Tongue (tissue), 2 donors: ENCODE data around the gene FGR. TPM values are rescaled to one million over a fixed set of nuclear protein-coding genes. Genes with fewer than 3 reads are reported as not detected.

Source experiments
- DNase-seq: peaks from one replicate; pipeline ENCODE4 v3.0.0-alpha.2; 2015
- total RNA-seq: library from RNA; depleted of rRNA; stranded (reverse); fragments of >200 nt; gene quantifications from one replicate; pipeline ENCODE4 v1.2.3, GENCODE V29; 2014

FGR gene
- total RNA-seq, 1 donor from 2014 or later: 6.6 TPM

DNA sequence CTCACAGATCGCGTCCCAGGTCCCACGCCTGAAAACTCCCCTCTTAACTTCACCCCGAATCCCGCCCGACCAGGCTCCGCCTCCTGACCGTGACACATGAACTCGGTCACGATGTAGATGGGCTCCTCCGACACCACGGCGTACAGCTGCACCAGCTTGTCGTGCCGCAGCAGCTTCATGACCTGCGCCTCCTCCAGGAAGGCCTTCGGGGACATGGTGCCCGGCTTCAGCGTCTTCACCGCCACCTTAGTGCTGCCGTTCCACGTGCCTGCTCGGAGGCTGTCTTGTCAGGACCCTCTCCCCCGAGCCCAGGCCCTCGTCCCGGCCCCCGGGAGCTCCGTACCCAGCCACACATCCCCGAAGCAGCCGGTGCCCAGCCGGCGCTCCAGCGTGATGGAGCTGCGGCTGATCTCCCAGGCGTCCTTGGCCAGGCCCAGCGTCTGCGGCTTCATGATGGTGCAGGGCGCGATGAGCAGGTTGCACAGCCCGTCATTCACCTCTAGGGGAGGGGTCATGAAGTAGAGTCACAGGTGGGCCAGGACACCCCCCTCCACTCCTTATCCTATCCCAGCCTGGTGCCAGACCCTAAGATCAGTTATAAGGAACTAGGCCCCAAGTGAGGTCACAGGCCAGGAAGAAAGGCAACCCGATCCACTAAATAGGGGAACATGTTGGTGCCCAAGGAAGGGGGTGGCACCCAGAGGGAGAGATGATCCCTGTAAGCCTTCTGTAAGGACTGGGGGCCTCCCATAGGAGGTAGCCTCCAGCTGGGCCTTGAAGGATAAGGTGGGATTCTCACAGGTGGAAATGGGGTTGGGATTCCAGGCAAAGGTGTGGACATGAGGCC is 19.4 kb downstream of the FGR start:
- no peak for DNase-seq

DNA sequence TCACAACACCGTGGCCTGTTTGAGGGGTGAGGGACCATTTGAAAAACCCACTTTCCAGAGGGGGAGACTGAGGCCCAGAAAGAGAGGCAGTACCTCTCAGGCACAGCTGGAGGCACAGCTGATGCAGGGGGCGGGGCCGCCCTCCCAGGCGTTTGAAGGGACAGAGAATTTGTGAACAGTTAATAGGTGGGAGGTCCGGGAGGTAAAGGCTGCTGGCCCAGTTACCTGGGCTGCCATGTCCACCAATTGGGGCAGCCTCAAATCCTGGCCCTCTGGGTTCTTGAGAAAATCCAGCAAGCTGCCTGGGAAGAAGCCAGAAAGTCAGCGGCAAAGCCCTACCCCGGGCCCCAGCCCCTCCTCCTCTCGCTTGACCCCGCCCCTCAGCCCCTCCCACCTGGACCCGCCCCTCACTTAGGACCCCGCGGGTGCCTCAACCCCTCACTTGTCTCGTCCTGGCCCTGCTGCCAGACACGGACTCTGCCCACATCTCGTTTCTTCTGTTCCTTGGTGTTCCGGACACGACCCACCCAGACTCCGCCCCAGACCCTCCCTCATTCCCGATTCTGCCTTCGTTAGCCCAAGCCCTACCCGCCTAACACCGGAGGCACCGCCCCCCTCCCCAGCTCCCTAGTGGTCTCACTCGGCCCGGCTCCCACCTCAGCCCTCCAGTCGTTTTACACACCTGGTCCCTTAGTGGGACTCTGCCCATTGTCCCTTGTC is 20.2 kb downstream of the FGR start:
- no peak for DNase-seq

DNA sequence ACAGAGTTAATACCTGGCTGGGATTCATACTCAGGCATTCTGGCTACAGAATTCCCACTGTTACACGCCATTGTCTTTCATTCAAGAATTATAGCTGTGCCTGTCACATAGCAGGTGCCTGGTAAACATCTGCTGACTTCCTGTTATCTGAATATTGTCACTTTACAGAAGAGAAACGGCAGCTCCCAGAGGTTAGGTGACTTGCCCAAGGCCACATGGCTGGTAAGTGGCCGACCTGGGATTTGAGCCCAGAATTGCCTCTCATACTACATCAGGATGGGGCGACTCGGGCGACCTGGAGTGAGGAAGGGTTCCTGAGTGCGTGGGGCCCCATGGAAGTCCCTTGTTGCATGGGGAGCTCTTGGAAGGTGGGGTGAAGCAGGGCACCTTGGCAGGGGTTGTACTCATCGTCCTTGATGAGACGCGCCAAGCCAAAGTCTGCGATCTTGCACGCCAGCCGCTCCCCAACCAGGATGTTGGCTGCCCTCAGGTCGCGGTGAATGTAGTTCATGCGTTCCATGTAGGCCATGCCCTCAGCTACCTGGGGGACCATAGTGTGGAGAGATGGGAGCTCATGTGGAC is 20.9 kb downstream of the FGR start:
- no peak for DNase-seq

DNA sequence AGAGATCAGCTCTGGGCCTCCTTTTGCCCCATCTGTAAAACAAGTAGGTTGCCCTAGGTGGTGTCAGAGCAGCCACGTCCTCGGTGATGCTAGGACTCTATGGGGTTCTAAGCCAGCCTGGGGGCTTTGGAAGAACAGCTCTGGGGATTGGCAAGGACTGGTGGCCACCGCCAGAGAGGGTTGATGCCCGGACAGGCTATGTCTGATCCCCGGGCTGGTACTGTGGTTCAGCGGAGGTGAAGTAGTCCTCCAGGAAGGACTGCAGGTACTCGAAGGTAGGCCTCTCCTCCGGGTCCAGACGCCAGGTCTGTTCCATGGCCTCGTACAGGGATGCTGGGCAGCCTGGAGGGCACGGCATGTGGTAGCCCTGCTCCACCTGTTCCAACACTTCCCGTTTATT is 22.3 kb downstream of the FGR start:
- no peak for DNase-seq

DNA sequence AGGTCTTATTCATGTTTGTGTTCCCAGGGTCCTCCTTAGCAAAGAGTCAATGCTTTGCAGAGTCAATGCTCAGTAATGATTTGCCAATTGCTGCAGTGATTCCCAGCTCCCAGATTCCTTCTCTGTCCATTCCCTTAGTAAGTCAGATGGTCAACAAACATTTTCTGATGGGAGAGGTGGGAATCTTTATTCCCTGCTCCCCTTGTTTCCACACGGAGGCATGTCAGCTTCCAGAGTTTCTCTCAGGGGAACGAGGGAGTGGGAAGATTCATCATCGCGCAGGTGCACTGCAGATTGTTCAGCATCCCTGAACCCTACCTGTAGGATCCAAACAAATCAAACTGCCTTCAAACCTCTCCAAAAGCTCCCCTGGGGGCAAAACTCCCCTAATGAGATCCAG is 23.5 kb downstream of the FGR start:
- DNase-seq: no peak

DNA sequence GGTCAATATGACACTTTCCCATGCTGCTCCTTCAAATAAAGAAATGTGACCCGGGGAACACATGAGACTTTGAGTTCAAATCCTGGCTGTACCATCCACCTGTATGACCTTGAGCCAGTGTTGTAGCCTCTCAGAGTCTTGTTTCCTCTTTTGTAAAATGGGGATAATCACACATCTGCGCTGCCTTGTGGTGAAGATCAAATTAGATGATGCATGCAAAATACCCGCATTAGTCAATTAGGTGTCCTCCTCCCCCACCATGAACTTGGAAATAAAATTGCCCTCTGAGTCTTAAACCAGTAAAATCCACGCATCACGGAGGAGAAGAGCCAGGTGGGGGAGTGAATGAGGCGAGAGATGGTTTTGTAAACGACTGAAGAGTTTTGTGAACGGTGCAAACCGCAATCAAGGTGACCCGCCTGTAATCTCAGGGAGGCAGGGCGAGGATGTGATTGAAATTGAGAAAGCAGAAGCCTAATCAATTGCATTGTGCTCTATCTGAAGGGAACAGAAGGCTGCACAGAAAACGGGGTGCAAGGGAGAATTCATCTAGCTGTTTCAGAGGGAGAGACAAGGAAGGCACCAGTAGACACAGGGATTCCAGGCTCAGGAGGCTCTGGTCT is 25.3 kb downstream of the FGR start:
- DNase-seq: no peak

DNA sequence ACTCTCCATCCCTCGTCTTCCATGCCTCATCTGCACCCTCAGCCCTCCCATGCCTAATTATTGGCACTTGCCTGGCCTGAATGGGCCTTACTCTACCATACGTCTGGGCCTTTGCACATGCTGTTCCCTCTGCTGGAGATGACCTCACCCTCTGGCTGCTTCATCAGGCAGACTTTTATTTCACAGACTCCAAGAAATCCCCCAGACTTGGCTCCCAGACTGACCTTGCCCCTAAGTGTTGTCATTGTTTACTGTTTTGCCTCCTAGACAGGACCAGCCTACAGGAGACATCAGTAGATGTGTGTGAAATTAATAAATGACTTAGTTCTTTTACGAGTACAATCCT is 25.8 kb downstream of the FGR start:
- DNase-seq: no peak

DNA sequence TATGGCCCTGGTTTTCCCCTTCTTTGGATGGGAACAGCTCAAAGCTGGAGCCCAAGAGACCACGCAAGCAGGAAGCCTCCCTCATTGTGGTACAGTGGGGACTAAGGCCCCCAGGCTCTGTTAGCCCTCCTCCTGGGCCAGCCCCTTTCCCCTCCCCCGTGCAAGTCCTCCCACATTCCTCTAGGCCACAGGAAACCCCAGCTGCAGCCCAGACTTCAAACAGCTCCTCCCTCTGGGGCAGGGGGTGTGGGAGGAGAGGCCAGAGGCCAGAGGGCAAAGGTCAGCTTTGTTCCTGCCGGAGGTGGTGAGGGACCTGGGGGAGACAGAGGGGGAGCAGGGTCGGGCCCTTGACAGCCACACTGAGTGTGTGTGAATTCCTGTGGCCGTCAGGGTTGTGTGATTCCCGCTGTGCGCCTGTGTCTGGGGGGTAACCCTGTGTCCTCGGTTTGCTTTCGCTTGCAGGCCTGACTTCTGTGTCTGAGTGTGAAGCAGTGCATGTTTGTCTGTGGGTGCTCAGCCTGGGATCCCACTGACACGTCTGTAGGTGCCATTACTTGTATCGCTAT is 27.7 kb downstream of the FGR start:
- DNase-seq: no peak

DNA sequence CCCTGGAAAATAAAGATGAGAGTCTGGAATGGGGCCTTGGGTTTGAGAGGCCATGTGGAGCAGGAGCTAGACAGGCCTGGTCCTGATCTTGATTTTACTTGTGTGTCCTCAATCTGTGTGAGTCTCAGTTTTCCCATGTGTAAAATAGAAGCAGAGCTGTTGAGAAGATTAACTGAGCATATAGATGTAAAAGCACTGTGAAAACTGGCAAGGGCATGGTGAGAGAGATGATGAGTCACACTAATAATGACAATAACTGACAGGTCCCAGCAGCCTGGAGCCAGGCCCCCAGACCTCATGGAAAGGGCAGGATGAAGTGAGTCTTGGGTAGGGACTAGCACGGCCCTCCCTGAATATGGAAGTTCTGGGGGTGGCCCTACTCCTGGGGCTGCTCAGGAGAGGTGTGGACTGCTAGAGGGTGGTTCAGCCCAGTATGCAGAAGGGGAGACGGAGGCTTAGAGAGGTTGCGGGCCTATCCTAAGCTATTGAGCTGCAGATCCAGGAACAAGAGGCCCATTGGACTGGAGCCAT is 28.2 kb downstream of the FGR start:
- DNase-seq: no peak

DNA sequence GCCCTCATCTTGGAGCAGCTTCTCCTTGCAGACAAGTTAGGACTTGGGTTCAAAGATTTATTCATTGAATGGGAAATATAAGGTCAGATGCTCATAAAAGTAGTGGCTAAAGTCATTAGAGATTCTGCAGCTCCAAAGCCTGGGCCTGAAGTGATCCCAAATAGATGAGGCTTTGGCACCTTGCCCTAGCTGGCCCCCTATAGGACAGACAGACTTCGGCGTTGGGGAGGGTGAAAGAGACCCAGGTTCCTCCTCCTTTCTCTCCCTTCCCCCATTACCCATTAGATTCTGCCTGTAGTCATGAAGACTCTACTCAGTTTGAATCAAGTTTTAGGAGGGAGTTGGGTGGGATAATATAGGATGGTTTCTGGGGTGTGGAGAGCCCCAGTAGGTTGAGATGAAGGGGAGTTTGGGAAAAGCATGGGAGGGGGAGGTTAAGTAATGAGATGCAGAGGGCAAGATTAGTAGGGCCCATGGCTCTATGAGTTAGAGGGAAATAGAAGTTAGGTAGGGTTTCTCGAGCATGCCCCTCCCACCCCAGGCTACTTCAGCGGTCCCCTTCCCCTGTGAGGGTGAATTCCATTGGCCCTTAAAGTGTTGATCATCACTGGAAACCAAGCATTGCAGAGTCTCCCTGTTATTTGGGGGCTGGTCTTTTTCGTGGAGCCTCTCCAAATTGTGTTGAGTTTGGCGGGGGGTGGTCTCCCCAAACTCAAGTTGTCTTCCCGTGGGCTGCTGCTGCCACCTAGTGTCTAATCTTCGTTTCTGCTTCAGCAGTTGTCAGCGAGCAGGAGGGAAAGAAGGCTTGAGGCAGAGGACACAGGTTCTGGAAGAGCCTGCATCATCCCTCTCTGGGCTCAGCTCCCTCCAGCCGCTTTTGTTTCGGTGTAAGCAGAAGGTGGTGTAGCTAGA is 28.9 kb downstream of the FGR start:
- DNase-seq: peak; percentile 86

DNA sequence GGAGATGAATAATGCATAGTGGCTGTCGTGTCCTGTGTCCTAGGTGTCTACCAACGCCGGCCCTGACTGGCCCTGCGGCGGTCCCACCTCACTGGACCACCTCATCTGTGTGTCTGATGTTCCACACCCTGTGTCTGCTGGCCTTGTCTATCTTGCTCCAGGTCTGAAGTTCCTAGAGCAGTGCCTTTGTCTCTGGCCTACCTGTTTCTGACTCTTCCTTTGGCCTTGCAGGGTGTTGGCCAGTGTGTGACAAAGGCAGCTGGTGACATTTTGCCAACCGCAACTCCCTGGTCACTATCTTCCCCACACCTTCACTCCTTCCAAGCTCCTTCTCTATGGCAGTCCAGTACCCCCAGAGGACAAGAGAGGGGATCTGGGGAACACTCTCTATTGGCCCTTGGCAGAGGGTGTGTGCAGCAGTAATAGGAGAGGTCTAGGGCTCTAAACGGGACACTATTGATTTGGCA is 29.7 kb downstream of the FGR start:
- DNase-seq: no peak

DNA sequence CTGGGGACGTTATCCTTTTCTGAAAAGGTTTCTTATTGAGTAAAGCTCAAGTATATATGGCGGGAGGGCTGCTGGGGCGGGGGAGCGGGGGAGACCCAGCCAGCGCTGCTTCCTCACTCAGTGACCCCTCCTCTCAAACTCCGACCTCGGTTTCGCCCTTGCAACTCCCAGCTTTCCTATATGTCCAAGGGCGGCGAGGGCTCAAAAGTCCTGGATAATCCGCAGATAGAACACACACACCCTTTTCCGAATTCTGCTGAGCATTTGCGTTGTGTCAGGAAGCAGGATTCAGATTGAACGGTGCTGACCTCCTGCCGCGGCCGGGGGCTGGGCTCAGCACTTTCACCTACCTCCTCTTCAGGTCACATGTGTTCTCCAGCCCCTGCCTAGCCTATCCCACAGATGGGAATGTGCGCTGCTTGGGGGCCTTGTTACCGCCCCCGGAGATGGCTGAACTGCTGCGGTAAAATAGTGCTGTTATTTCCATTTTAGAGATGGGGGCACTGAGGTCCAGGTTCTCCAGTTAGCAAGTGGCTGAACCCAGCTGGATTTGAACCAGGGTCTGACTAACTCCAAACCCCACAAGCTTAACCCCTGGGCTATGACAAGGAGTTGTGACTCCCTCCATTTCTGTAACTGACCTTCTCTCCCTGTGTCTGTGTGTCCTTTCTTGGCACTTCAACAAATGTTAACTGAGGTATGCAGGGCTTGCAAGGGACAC is 30.2 kb downstream of the FGR start:
- no peak for DNase-seq

DNA sequence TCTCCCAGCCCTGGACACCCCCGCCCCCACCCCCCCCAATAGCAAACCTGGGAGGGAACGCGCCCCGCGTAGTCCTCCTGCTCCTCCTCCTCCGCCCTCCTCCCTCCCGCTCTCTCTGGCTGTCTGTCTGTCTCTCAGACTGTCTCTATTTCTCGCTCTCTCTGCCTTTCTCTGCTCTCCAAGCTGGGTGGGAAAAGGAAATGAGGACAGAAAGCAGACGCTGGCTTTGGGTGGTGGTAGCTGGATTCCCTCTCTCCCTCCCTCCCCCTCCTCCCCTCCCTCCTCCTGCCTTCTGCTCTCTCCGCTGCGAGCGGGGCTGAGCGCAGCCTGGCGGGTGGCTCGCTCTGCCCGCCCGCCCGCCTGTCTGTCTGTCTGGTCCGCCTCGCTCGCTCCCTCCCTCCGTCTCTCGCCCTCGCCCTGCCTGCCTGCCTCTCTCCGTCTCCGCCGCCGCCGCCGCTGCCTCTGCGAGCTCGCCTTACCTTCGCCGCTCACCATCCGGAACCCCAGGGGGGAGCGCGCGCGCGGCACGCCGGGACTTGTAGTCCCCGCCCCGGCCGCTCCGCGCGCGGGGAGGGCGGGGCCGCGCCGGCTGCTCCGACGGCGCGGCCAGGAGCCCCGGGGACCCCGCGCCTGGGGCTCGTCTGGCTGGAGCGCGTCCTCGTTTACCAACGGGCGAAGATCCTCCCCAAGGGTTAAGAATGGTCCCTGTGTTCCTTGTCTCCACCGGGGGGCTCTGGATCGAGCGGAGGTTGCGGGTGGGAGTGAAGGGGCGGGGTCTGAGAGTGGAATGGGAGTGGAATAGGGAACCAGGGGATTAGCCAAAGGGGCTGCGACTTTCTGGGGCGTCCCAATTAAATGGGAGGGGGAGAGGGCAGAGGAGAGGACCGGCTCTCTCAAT is 31.1 kb downstream of the FGR start, which contains the start of gene AHDC1:
TSS of gene AHDC1 (minus strand) at position 464 of the 898 bp plus-strand sequence. CDS start 52,029 bp downstream, outside the sequence.
- DNase-seq: peak; percentile 96

DNA sequence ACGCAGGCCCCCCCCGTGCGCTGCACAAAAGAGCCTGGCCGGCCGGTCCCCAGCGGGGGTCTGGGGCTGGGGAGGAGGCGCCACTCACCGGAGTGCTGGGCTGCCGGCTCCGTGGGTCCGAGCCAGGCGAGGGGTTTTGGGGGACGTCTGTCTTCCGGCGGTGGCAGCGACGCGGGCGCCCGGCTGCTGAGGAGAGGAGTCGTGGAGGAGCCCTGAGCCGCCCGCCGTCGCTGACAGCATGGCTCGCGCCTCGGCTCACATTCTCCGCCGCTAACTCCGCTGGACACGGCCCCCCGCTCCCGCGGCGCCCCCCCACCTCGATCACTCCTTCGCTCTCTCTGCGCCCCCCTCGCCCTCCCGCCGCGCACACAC is 31.7 kb downstream of the FGR start:
- DNase-seq: no peak

DNA sequence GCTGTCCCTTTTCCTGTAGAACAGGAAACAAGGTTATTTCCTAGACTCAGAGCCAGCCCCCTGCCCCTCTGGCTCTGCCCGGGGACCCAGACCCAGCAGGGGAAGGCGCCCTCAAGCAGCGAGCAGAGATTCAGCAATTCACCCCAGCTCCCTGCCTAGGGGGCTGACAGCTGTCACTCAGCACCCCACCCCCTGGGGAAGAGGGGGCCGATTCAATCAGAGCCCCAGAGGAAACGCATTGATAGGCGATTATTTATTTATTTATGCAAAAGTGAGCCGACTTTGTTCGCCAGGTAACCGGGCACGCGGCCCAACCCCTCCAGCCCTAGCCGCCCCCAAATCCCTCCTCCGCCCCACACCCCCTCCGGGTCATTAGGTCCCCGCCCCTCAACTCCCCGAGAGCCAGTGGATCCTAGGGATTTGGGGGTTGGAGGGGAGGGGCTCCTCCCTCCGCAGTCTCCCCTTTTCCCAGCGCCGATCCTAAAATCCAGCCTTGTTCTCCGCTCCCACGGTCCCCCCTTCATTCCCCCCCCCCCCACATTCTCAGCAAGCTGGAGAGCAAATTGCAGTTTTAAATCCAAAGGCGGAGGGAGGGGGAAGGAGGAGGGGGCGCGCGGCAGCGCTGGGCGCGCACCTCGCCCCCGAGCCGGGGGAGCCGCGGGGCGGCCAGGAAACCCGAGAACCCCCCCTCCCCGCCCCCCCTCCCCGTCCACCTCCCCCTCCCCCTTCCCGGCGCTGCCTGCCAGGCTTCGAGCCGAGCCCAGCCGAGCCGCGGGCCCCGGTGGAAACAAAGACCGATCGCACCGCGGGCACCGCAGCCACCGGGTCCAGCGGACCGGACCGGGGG is 32.3 kb downstream of the FGR start:
- peak; percentile 78 for DNase-seq

DNA sequence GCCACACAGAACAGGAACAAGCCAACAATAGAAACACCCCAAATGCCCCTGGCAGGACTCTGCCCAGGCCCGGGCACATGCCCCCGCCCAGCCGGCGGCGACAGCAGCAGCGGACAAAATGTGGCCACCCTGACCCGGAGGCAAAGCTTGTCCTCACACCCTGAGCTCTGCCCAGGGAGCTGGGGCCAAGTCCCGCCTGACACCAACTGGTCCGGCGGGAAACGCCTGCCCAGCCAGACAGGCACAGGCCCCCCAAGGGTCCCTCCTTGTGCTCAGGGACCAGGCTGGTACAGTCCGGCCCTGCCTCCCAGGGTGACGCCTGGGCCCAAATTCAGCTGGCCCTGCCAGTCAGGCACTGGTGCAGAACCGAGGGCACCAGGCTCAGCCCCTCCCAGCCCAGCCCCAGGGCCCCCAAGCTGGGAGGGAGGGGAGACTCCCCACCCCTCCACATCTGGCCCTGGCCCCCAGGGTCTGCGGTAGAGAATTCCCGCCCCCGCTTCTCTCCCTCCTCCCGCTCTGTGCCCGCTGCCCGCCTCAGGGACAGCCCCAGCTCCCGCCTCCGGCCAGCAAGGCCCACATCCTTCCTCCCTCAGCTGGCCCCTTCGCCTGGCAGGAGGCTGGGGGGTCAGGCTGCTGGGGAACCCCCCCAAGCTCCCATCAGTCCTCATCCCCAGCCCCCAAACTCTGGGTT is 33.1 kb downstream of the FGR start:
- peak; percentile 93 for DNase-seq

DNA sequence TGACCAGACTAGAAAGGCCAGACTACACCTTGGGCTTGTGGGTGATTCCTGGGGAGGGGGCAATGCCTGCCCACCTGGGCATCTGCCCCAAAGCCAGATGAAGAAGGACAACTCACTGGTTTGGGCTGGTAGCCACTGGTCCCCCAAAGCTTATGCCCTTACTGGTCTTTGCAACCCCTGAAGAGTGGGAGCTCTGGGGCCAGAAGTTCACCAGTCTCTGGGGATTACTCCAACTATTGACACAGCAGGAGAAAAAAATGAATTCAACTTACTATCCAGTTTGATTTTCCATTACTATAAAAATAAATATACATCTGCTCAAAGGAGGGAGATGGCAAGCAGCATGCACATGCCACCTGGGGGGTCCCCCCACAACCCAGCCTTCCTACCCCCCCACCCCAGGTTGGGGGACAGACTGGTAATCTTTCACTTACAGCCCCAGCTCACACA is 33.6 kb downstream of the FGR start:
- DNase-seq: no peak
